Uterus (tissue), 4 donors: ENCODE measurements around the gene ZBTB14. TPM values are rescaled to one million over a fixed set of nuclear protein-coding genes. Genes with fewer than 3 reads are reported as not detected.

Experiments used
- DNase-seq, 2 donors: peaks; one replicate each; pipeline ENCODE4 v3.0.0-alpha.2; 2019 to 2020
- H3K27ac ChIP-seq, 2 donors: fragments of 200-600 bp; sonication (generic); 1 replicate in 1 of 2; 2 replicates in 1 of 2; pipeline ENCODE4 v1.5.1; 2016 to 2018
- H3K27me3 ChIP-seq, 2 donors: fragments of 200-600 bp; sonication (generic); one replicate each; pipeline ENCODE4 v1.5.1; 2018 to 2019; ENCODE audit warnings: control low read depth in 1 of 2
- H3K36me3 ChIP-seq, 2 donors: fragments of 200-600 bp; sonication (generic); one replicate each; pipeline ENCODE4 v1.5.1; 2019; ENCODE audit warnings: control low read depth in 1 of 2
- H3K4me1 ChIP-seq, 2 donors: fragments of 200-600 bp; sonication (generic); one replicate each; pipeline ENCODE4 v1.5.1; 2018 to 2019; ENCODE audit warnings: control low read depth in 1 of 2
- H3K4me3 ChIP-seq, 2 donors: fragments of 200-600 bp; sonication (generic); 1 replicate in 1 of 2; 2 replicates in 1 of 2; pipeline ENCODE4 v1.5.1; 2018 to 2019; ENCODE audit warnings: mild to moderate bottlenecking in 1 of 2
- H3K9me3 ChIP-seq, 2 donors: fragments of 200-600 bp; sonication (generic); one replicate each; pipeline ENCODE4 v1.5.1; 2019; ENCODE audit warnings: control low read depth in 1 of 2
- CTCF ChIP-seq, 4 experiments: fragments of 200-600 bp in 2 of 4; fragments of 450-650 bp in 2 of 4; sonication (generic) in 2 of 4; IDR thresholded peaks; one replicate each; pipeline ENCODE4 v1.5.1; 2016 to 2019; ENCODE audit warnings: antibody characterized with exemption in 4 of 4, mild to moderate bottlenecking in 2 of 4, moderate library complexity in 1 of 4
- POLR2A ChIP-seq, 2 donors: fragments of 450-650 bp; IDR thresholded peaks; one replicate each; pipeline ENCODE4 v1.6.1; 2016; ENCODE audit warnings: antibody characterized with exemption in 2 of 2, mild to moderate bottlenecking in 1 of 2, moderate library complexity in 1 of 2
- intact Hi-C: fragments of 100-400 bp; cut with DNase I; formaldehyde crosslinking; loops from one replicate; pipeline ENCODE4 v1.15.1; 2023; ENCODE audit warnings: low total_unique reads
- total RNA-seq, 4 donors: library from RNA; depleted of rRNA in 3 of 4; stranded (reverse); fragments of >200 nt in 3 of 4; gene quantifications; one replicate each; pipeline versions ENCODE4 v1.1.0 to v1.2.4, GENCODE V29; 2014 to 2023
- donor health status: DM: yes; HTN: yes; CAD: no.

The ZBTB14 gene
- total RNA-seq, 4 donors from 2014 or later, result 2.3 to 28.1 (median 20.9) TPM

GRCh38 chr18:5303636-5304035, 8.1 kb upstream of the ZBTB14 start:
- no peak for DNase-seq
- Histone ChIP-seq H3K27me3 (no peaks in the 10 kb centered on the region), H3K27ac (no peak overlapping the region), H3K9me3 (no peaks in the 10 kb centered on the region), H3K4me3 (no peak overlapping the region), H3K36me3 (no peaks in the 10 kb centered on the region), H3K4me1 (no peaks in the 10 kb centered on the region)
- TF ChIP-seq POLR2A (IDR thresholded peaks at IDR 0.05) (no peak), CTCF (IDR thresholded peaks at IDR 0.05) (no peak)
- intact Hi-C loops, result no loop called here

- TF ChIP-seq CTCF (IDR thresholded peaks at IDR 0.05), result no peak
- no peak for TF ChIP-seq POLR2A (IDR thresholded peaks at IDR 0.05)
- DNase-seq, result no peak
- Histone ChIP-seq H3K36me3 (no peaks in the 10 kb centered on the region), H3K4me3 (no peak overlapping the region), H3K4me1 (no peaks in the 10 kb centered on the region), H3K27me3 (no peaks in the 10 kb centered on the region), H3K27ac (no peak overlapping the region), H3K9me3 (no peaks in the 10 kb centered on the region)
- intact Hi-C loops, result no loop called here
These were observed 7.1 kb upstream of the ZBTB14 start for GRCh38 chr18:5302606-5303005.

DNA sequence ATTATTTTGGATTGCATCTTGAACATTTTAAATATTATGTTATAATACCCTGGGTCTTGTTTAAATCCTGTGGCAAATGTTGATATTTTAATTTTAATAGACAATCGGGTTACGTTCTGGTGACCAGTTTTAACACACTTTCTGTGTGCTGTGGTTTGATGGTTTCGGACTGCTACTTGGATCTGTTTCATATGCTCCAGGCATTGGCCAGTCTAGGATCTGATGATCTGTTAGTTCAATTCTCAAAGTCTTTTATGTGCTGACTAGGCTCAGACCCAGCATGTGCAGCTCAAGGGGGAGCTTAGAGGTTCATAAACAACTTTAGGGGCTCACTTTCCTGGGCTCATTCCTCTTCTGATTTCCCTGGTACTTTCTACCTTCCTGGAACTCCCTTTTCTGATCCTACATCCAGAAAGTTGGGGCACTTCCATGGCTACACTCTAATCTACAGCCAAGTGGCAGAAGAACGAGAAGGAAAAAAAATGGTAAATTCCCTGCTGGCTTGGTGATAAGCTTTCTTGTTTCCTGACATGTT, 5.0 kb upstream of the ZBTB14 start:
- DNase-seq, result no peak
- H3K27me3 ChIP-seq, result no peaks in the 10 kb centered on the region
- H3K36me3 ChIP-seq, result no peaks in the 10 kb centered on the region
- H3K9me3 ChIP-seq, result no peaks in the 10 kb centered on the region
- no peak overlapping the region for H3K4me3 ChIP-seq
- H3K4me1 ChIP-seq, result no peaks in the 10 kb centered on the region
- intact Hi-C loops, result no loop called here
- H3K27ac ChIP-seq, result no peak overlapping the region
- TF ChIP-seq POLR2A (IDR thresholded peaks at IDR 0.05) (no peak), CTCF (IDR thresholded peaks at IDR 0.05) (no peak)

DNA sequence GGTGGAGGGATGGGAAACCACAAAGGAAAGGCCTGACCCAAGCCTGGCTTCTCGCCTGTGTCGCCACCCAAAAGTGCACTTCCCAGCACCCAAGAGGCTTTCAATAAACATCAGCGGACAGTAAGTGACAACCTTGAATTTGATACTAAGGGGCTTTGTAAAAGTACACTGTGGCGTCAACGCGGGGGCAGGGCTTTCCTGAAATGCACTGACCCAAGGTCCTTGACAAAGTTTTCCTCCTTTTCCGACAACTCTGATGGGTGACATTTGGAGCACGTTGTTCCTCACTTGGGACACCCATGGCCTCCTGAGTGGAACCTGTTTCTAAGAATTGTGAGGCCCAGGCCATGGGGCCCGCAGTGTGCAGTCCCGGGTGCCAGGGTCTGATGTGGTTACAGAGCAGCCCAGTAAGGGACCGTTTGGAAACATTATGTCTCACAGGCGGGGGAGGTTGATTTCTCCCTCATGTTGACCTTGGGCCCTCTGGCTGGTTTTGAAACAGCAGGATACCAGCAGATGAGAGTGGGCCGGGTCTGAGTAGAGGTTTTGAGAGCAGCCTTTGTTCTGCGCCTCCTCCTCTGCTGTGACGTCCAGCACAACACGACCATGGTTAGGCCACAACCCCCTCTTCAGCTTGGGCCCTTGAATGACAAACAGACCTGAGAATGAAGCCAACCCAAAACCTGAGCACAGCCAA, 2.8 kb upstream of the ZBTB14 start:
- H3K4me1 ChIP-seq, result no peaks in the 10 kb centered on the region
- intact Hi-C loops, result no loop called here
- no peaks in the 10 kb centered on the region for H3K27me3 ChIP-seq
- DNase-seq, result no peak
- TF ChIP-seq CTCF (IDR thresholded peaks at IDR 0.05) (no peak), POLR2A (IDR thresholded peaks at IDR 0.05) (no peak)
- no peak overlapping the region for H3K27ac ChIP-seq
- no peaks in the 10 kb centered on the region for H3K36me3 ChIP-seq
- H3K4me3 ChIP-seq, result no peak overlapping the region
- H3K9me3 ChIP-seq, result no peaks in the 10 kb centered on the region

- no peaks in the 10 kb centered on the region for H3K36me3 ChIP-seq
- no peaks in the 10 kb centered on the region for H3K9me3 ChIP-seq
- no peaks in the 10 kb centered on the region for H3K4me1 ChIP-seq
- intact Hi-C loops, result no loop called here
- no peak overlapping the region for H3K27ac ChIP-seq
- no peaks in the 10 kb centered on the region for H3K27me3 ChIP-seq
- no peak overlapping the region for H3K4me3 ChIP-seq
- no peak for DNase-seq
- no peak for TF ChIP-seq CTCF (IDR thresholded peaks at IDR 0.05)
- TF ChIP-seq POLR2A (IDR thresholded peaks at IDR 0.05), result no peak
These were observed 2.1 kb upstream of the ZBTB14 start for GRCh38 chr18:5297597-5297996.
